Left forelimb (tissue), 1 donor: ENCODE measurements around the gene MPZL2.

Source experiments
- DNase-seq: peaks from one replicate; pipeline ENCODE4 v3.0.0-alpha.2; 2018; ENCODE audit warnings: low spot score

Gene MPZL2

DNA sequence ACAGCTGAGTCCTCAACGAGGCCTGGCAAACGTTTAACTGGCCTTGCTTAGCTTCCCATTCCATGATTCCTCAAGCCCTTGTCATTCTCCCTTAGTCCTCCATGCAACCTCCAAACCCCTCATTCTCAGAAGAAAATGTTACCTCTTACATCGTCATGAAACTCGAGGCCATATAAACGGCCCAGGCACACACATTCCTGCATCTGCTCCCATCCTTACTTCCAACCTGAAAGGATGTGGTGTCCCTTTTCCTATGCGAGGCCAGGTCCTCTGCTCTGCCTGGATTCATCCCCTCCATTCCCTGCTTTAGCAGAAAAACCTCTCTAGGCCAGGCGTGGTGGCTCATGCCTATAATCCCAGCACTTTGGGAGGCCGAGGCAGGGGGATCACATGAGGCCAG, 20.9 kb downstream of the MPZL2 start:
- DNase-seq, result no peak

DNA sequence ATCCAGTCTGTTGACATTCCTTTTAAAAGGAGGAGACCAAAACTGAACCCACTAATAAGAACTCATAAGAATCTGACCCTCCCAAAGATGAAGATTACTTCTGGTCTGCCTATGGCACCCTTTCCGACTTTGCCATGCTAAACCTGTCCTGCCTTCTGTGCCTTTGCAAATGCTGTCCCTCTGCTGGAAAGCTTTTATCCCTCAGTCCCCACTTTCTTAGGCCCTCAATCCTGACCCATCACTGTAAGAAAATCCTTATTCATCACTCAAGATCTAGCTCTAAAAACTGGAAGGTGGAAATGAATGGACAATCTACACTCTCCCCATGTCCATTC, 22.4 kb downstream of the MPZL2 start:
- DNase-seq, result no peak

DNA sequence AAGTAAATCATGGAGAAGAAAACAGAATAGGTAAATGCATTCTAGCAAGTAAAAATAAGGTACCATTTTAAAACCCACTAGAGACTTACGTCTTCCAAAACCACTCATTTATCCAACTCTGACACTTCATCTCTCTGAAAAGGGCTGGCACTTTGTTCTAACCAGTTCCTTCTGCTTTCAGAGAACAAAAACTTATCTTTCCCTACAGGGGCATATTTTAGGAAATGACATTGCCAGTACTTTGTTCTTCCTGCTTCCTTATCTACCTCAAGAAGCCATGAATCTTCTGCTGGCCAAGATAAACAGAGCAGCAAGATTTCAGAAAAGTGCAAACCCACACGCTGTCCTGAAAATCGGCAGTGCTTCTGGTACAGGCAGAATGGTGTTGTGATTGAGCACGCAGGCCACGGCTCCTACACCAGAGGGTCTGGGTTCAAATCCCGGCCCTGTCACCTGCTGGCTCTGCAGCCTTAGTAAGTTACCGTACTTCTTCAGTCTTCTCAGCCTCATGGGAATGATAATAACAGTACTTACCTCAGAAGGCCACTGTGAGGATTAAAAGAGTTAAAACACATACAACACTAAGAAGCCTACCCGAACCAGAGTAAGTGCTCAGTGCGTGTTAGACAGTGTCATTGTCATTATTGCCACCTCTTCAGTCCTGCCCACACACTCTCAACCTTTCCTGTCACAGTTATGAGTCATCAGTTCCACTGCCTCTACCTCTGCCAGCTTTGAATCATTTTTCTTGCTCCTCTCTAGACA, 22.9 kb downstream of the MPZL2 start:
- no peak for DNase-seq

DNA sequence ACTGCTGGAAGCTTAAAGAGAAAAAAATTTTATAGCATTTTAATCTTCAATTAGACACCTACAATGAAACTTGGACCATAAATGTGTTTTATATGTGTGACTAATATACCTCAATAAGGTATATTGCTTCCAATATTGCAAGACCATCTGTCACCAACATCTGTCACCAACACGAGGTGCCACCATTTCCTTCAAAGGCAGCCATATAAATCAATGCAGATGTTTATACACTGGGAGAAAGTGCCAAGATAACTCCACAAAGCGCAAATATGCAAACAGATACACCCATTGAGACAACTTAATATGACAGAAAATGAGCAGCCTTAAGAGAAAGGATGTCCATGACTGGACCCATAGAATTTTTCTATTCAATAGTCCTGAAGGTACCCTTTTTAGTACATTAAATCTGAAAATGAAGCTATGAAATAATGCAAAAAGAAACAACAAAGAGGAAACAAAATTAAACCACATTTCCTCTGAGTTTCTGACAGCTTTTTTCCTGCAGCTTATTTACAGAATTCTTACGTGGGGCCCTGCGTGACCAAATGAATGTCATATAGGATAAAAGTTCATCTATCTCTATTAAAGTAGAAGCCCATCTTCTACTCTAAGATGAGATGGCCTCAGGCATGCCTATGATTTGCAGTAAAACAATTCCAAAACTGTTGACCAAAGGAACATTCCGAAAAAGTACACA, 24.4 kb downstream of the MPZL2 start:
- no peak for DNase-seq

DNA sequence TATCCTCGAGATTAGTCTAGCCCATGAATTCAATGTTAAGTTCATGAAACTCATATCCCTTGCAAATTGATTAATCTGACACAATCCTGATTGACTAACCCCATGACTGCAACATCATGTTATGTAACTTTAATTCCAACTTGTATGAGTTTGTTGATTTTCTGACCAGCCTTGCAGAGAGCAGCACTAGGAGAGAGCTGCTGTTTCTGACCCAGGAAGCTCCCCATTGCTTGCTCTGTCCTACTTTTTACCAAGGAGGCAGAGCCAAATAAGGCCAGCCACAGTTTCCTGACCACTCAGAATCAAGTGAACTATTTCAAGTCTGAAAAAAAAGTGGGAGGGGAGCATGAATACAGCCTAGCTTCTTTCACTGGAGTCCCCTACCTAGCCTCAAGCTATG, 25.2 kb downstream of the MPZL2 start:
- DNase-seq, result no peak

DNA sequence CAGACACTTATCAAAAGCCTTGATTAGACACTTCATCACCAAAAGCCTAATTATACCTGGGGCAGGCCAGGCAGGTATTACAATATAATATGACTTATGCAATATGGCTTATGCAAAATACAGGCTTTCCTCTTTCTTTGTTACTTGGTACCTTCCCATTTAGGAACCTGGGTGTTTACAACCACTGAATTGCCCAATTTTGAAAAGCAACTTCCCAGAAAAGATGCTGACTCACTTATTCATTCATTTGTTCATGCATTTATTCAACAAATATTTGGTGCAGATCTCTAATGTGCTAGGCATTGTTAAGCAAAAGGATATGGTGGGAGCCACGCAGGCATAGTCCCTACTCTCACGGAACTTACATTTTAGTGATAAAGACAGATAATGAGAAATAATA, 25.7 kb downstream of the MPZL2 start:
- no peak for DNase-seq

DNA sequence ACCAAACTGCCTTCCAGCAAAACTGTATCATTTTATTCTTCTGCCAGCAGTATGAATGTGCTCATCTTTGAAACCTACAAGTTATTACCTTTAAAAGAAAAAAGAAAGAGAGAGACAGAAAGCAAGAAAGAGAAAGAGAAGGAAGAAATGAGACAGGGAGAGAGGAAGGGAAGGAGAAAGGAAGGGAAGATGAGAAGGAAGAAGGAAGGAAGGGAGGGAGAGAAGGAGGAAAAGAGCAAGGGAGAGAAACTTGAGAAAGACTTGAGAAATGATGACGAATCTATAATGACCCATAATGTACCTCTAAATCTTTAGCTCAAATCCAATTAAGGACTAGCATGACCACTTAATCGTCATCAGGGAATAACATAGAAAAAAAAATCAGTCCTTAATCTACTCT, 27.9 kb downstream of the MPZL2 start:
- no peak for DNase-seq

DNA sequence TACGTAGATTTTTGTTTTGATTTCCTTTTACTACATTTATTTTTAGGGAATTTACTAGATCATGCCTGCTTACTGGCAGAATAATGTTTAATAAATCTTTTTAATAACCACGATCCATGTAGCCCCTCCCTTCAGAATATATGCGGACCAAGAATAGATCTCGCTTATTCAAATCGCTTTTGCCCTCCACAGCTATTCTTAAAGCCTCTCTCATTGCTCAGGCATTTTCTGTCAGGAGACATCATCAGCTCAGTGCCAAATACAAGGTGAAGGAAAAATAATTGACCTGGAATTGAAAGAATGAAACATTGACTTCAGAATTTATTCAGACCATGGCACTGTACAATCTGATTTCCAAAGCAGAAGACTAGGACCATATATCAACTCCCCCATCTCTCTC, 29.3 kb downstream of the MPZL2 start:
- no peak for DNase-seq

DNA sequence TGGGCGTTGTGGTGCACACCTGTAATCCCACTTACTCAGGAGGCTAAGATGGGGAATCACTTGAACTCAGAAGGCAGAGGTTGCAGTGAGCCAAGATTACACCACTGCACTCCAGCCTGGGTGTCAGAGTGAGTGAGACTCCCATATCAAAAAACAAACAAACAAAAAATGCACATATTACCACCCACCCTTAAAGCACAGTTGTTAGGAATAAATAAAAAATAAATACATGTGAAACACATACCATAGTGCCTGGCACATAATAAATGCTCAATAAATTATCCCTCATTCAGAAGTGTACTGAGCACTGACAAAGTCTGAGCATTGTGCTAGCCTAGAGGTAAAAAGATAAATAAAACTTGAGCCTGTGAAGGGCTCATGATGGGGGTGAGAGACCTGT, 30.2 kb downstream of the MPZL2 start:
- no peak for DNase-seq

DNA sequence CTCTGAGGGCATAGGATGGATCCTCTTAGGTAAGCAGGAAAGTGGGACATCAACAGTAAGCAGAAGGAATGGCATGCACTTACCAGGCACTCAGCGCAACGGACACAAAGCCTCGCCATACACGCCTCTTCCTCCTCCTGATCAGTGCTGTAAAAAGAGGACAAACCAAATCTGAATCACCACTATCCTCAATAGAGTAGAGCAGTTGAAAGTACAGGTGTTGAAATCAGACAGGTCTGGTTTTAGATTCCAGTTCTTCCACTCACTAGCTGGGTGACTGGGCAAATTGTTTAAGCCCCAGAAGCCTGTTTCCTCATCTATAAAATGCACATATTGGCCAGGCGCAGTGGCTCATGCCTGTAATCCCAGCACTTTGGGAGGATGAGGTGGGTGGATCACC, 30.7 kb downstream of the MPZL2 start:
- DNase-seq, result no peak

DNA sequence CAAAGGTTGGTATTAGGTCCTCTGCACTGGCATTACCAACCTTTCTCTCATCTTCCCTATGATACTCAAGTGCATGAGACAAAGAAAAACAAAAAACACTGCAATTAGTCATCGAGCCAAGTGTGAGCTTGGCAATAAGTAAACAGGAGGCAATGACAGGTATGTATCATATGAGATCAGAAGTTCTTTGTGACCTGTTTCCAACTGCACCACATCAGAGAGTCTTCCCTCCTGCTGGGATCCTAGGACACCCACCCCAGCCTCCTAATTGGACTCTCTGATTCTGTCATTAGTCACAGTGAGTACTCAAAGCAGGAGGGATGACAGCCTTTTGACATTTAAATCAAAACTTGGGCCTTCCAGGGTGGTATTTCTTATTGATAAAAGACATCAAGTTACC, 31.4 kb downstream of the MPZL2 start:
- no peak for DNase-seq

DNA sequence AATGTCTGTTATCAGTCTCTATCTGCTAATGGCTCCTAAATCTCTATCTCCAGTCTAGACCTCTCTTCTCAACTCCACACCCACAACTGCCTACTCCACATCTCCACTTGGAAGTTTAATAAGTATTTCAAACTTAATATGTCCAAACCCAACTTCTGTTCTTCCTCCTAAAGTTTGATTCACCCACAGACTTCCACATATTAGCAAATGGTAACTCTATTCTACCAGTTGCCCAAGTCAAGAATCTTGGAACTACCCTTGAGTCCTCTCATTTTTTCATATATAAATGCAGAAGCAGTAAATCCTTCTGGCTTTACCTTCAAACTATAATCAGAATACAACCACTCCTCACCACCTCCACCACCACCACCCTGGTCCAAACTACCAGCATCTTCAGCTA, 32.6 kb downstream of the MPZL2 start:
- DNase-seq, result no peak

DNA sequence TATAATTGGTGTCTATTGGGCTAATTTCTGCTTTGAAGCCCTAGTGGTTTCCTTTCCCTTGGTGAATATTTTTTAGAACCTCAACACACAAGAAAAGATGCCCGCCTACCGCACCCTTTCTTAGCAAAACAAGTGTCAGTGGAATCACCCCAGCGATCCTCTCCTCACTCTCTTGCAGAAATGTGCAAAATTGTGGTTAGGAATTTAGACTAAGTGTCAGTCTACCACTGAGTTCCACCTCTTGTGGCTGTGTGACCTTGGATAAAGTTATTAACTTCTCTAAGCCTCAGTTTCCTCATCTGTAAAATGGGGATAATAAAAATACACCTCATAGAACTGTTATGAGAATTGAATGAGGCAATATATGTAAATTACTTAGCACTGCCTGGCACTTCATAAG, 34.0 kb downstream of the MPZL2 start:
- no peak for DNase-seq

DNA sequence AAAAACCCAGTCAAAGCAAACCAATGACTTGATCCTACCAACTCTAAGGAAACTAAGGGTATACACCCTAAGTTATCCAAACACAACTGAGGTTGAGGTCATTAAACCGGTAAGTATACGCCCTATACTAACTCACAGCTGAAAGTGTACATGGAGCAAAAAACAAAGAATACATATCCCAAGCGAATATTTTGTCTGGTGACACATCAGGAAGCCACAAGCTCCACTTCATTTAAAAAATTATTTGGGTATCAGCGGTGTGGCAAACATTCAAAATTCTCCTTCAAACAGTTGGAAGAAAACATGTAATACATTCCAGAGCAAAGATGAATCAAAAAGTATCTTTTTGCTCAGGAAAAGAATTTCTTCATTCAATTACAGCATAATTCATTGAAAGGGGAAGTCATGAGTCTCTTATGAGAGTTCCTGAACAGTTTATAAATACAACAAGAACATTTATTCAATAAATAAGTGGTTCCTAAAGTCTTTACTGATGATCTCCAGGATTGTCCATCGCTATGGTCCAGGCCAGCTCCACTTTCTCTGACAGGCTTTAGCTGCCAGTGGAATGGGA, 34.7 kb downstream of the MPZL2 start:
- DNase-seq, result no peak

DNA sequence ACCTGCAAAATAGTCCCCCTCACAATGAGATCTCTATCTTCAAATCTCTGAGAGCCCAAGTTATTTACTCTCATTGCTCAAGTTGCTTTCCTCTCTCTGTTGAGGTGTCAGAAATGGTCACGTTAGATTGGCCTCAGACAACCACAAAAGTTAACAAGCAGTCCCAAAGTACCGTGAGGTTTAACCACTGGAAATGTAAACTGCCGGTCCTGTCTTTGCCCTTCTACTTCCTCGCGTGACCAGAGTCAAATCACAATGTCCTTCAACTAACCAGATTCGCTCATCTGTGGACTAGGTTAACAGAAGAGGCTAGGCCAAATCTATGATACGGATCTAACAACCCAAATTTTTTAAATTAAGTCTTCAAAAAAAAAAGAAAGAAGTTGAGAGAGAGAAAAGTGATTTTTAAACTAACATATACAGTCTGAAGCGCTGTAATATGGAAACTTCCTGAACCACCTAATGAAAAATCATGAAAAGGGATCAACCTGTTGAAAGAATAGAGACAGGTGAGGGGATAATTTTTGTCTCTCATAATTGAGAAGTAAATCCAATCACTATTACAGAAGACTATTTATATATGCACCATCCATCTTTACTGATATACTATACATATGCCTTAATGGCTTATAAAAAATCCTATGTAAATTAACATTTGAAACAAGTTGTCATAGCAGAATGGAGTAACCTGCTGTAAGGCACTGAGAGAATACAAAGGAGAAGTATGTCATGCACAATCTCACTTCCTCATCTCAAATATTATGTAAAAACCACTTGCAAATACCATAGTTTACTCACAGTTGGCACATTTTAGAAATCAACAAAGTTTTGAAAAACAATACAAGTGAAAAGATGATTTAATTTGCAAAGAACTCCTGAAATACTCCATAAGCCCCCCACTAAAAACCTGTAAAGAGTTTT, 36.0 kb downstream of the MPZL2 start:
- no peak for DNase-seq

DNA sequence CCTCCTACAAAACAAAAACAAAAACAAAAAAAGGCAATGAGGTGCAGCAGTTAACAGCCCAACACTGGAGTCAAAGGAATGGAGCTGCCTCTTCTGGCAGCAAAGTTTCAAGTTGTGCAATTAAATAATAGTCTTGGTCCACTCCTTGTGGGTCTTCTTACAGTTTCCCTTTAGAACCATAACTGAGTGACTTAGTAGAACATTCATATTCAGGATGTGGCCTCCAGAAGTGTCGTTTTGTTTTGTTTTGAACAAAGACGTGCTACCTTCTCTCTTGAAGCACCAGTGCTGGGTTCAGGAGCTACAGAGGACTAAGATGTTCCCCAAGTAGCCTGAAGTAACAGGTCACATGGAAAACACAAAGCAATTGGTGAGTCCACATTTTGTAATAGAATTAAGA, 37.3 kb downstream of the MPZL2 start:
- no peak for DNase-seq

DNA sequence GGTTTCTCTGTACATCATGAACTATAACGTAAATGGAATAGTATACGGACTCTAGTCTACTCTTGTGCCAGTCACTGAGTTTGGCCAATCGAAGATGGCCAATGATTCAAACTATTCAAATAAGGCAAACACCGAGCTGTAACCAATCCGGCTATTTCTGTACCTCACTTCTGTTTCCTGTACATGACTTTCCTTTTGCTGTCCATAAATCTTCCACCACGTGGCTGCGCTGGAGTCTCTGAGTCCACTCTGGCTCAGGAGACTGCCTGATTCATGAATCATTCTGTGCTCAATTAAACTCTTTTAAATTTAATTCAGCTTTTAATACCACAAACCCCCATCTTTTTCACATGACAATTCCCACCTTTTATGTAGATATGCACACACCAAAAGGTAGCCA, 37.8 kb downstream of the MPZL2 start:
- no peak for DNase-seq

DNA sequence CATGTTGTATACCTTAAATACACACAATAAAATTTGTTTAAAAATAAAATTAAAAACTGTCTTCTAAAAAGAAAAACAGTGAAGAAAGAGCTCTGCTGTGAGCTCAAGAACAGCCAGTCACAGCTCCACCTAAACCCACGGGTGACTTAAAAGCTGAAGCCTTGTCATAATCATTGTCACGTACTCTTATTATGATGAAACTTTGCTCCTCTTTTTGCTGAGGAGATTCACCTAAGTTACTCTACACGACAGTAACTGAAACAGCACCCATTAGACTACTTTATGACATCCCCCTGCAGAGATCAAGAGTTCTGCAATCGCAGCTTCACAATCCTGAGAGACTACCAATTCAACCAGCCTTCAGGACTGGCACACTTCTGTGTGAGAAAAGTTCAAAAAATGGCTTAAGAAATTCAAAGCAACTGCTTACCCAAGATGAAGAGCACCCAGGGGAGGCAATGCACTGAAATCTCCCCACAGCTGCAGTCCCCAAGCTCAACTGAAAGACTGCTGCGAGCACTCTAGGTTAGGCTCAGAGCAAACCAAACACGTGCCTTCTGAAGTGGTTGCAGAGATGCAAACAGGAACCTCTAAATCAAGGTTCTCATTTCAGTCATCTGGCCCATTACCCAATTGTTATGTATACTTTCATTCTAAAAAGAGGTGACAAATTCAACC, 39.4 kb downstream of the MPZL2 start, which contains the start of gene JAML:
Gene JAML (minus strand): TSS at position 501 of the 678 bp plus-strand sequence. CDS start 10,145 bp downstream, outside the sequence.
- DNase-seq, result no peak

DNA sequence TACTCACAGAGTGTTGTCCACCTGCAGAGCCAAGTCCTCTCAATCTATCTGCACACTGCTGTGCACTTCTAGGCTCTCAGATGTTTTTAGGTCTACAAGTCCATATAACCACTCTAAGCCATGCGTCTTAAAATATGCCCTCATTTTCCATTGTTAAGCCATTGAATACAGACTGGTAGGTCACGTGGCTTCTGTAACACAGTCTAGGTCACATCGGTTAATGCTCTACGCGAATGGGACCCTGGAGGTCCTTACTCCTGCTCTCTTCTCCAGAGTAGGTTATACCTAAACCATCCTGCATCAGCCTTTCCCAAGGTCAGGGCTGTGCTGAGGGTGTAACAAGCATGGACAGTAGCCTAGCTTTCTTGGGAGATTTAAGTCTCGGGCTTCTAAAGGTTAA, 40.1 kb downstream of the MPZL2 start:
- no peak for DNase-seq

DNA sequence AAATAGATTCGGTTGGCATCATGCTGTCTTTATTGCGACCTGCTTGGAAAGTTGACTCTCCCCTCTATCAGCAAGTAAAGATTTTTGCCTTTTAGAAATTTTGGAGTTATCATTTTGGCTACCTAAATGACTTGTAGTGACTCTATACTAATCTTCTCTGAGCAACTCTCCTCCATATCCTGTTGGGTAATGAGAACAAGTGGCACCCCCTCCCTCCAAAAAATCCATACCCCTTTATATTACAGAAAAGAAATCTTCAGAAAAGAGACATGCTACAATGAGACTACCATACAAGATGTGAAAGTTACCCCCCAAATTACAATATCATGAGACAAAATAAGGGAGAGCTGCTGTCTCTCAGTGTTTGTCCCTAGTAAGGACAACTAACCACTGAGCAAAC, 40.5 kb downstream of the MPZL2 start:
- DNase-seq, result no peak

DNA sequence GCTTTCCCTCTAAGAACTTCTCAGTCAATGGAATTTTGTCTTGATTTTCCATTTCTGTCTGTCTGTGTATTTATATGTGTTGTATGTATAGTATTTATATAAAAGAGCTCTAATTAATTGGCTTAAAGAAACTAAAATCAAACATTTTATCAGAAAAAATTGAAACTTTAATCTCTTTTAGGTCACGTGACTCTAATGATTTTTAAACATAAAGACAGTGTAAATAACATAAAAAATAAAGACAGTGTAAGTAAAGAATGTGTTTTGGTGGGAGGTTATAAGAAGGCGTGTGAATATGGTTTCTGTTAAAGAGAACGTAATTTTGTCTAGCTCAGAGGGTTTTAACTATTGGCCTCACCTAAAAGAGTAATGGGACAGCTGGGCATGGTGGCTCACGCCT, 41.7 kb downstream of the MPZL2 start:
- no peak for DNase-seq

DNA sequence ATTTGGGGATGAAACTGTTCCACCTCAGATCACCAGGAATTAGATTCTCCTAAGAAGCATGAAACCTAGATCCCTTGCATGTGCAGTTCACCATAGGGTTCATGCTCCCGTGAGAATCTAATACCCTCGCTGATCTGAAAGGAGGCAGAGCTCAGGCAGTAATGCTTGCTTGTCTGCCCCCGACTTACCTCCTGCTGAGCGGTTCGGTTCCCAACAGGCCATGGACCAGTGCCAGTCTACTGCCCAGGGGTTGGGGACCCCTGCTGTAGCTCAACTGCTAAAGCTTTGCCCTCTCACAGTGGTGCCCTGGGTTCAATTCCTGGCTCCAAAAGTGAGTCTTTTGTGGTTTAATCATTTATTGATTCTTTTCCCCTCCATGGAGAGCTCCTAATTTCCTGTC, 42.7 kb downstream of the MPZL2 start:
- DNase-seq, result no peak
